GM23248 (cell line): Measurements from ENCODE around the gene MBNL1. TPM values are rescaled to one million over a fixed set of nuclear protein-coding genes. Genes with fewer than 3 reads are reported as not detected.

ENCODE experiments used
- DNase-seq: peaks from one replicate; pipeline ENCODE4 v3.0.0-alpha.2; 2015
- H2AFZ ChIP-seq: fragments of 200-600 bp; sonication (generic); 2 replicates; pipeline ENCODE4 v1.6.1; 2016; ENCODE audit warnings: antibody characterized with exemption
- H3F3A ChIP-seq: fragments of 200-600 bp; sonication (generic); 2 replicates; pipeline ENCODE4 v1.6.1; 2016; ENCODE audit warnings: mild to moderate bottlenecking, antibody characterized with exemption, mixed run types; ENCODE audit not compliant: insufficient read depth
- H3K27ac ChIP-seq: fragments of 200-600 bp; sonication (generic); 2 replicates; pipeline ENCODE4 v1.5.1; 2016; ENCODE audit warnings: mild to moderate bottlenecking
- H3K27me3 ChIP-seq: fragments of 200-600 bp; sonication (generic); replicated peaks from 2 replicates; pipeline ENCODE4 v1.6.1; 2016; ENCODE audit warnings: mild to moderate bottlenecking; ENCODE audit not compliant: insufficient read depth
- H3K36me3 ChIP-seq: fragments of 200-600 bp; sonication (generic); 2 replicates; pipeline ENCODE4 v1.6.1; 2016; ENCODE audit warnings: low read depth, mild to moderate bottlenecking
- H3K4me1 ChIP-seq: fragments of 200-600 bp; sonication (generic); 2 replicates; pipeline ENCODE4 v1.6.1; 2016; ENCODE audit warnings: mild to moderate bottlenecking; ENCODE audit not compliant: insufficient read depth
- H3K4me2 ChIP-seq: fragments of 200-600 bp; sonication (generic); one replicate; pipeline ENCODE4 v1.6.1; 2016; ENCODE audit warnings: mild to moderate bottlenecking; ENCODE audit not compliant: unreplicated experiment
- H3K4me3 ChIP-seq: fragments of 200-600 bp; sonication (generic); 2 replicates; pipeline ENCODE4 v1.5.1; 2016; ENCODE audit warnings: mild to moderate bottlenecking
- H3K79me2 ChIP-seq: fragments of 200-600 bp; sonication (generic); 2 replicates; pipeline ENCODE4 v1.6.1; 2016; ENCODE audit warnings: mild to moderate bottlenecking; ENCODE audit not compliant: insufficient read depth
- H3K9ac ChIP-seq: fragments of 200-600 bp; sonication (generic); 2 replicates; pipeline ENCODE4 v1.6.1; 2016; ENCODE audit warnings: mild to moderate bottlenecking
- H3K9me2 ChIP-seq: fragments of 200-600 bp; sonication (generic); 2 replicates; pipeline ENCODE4 v1.6.1; 2016; ENCODE audit warnings: mixed run types, mild to moderate bottlenecking, moderate library complexity; ENCODE audit not compliant: insufficient read depth
- H3K9me3 ChIP-seq: fragments of 200-600 bp; sonication (generic); one replicate; pipeline ENCODE4 v1.6.1; 2017; ENCODE audit warnings: low read depth
- H4K20me1 ChIP-seq: fragments of 200-600 bp; sonication (generic); 2 replicates; pipeline ENCODE4 v1.6.0; 2016; ENCODE audit not compliant: insufficient read depth
- EZH2 ChIP-seq: fragments of 200-600 bp; sonication (generic); IDR thresholded peaks from 2 replicates; pipeline ENCODE4 v1.6.1; 2018; ENCODE audit warnings: antibody characterized with exemption, mild to moderate bottlenecking; ENCODE audit not compliant: insufficient read depth, poor library complexity, severe bottlenecking
- EZH2phosphoT487 ChIP-seq: fragments of 200-600 bp; sonication (generic); IDR thresholded peaks from 2 replicates; pipeline ENCODE4 v1.6.1; 2018; ENCODE audit warnings: antibody characterized with exemption, moderate library complexity, mild to moderate bottlenecking, low read depth; ENCODE audit not compliant: insufficient read depth
- WGBS, 2 experiments: methylation state at CpG; one replicate each; pipeline ENCODE4 v1.1.6; 2015 to 2017; ENCODE audit warnings: low lambda C conversion rate in 2 of 2, low coverage in 1 of 2; ENCODE audit errors: missing lambda C conversion rate in 2 of 2; 5-methylcytosine and 5-hydroxymethylcytosine counted together
- in situ Hi-C: fragments of 300-500 bp; cut with MboI; formaldehyde crosslinking; loops from 2 replicates; pipeline ENCODE4 v1.15.0; 2020
- polyA plus RNA-seq: library from polyadenylated mRNA; unstranded; fragments of >200 nt; fragmentation: Nextera tagmentation; extraction: Ambion mirVana; gene quantifications from 2 replicates; pipeline ENCODE4 v1.2.1, GENCODE V29; 2016
- total RNA-seq: library from RNA; depleted of rRNA; stranded (reverse); fragments of >200 nt; shearing (Covaris generic); gene quantifications from 2 replicates; pipeline ENCODE4 v1.2.3, GENCODE V29; 2014

Gene MBNL1
- total and polyA plus RNA-seq, 2 experiments from 2014 or later = 89.5 to 262 TPM

DNA sequence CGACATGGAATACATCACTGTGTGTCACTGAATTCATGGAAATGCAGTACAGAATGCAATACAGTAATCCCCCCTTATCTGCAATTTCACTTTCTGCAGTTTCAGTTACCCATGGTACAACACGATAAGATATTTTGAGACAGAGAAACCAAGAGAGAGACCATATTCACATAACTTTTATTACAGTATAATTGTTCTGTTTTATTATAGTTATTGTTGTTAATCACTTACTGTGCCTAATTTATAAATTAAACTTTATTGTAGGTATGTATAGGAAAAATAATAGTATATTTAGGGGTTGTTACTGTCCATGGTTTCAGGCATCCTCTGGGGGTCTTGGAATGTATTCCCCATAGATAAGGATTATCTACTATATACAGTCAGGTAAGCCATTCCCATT lies 61.8 kb downstream of the MBNL1 start:
- Histone ChIP-seq H3K4me2 (peak overlapping the region; percentile 10), H4K20me1 (peaks cover 6% of the 10 kb centered on the region; the same call in 1 of the 2 replicates), H3K36me3 (no peaks in the 10 kb centered on the region; the same call in 1 of the 2 replicates), H3K9me2 (no peaks in the 10 kb centered on the region), H3K9me3 (no peaks in the 10 kb centered on the region), H3K4me3 (0 out of 2 replicates have a peak overlapping the region, but pooled peaks have one; percentile 2), H2AFZ (no peak overlapping the region), H3K79me2 (peaks cover 95% of the 10 kb centered on the region), H3K9ac (peak overlapping the region; percentile 30), H3K27ac (peak overlapping the region; percentile 66), H3F3A (peaks cover 48% of the 10 kb centered on the region), H3K27me3 (no peaks in the 10 kb centered on the region), H3K4me1 (peaks cover 49% of the 10 kb centered on the region)
- TF ChIP-seq EZH2phosphoT487 (no peak), EZH2 (no peak)
- in situ Hi-C loops = no loop called here
- DNase-seq = no peak
- WGBS, 2 experiments = 97% methylated on average over 2 of the region's 2 CpGs

DNA sequence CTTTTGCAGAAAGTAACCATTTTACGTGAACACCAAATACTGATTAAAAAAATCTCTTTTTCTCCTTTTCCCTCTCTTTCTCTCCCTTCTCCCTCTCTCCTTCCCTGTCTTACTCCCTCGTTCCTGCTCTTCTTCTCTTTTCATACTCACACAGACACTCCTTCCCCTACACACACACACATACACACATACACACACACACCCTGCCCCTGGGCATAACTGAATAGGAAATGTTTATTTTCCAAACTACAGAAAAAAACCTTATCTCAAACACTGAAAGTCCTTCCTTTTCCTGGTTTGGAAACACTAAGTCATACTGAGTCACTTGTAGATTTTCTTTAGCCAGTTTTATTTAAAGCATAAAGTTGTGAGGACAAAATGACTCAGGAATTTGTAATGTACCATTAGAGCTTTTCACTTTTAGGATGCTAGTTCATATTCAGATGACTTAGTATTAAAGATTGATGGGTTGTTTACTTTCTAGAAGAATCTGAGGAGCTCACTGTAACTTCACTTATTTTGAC lies 62.4 kb downstream of the MBNL1 start:
- peaks cover 95% of the 10 kb centered on the region for H3K79me2 ChIP-seq
- peak overlapping the region; percentile 66 for H3K27ac ChIP-seq
- peaks cover 48% of the 10 kb centered on the region for H3F3A ChIP-seq
- no peaks in the 10 kb centered on the region for H3K27me3 ChIP-seq
- H4K20me1 ChIP-seq = peaks cover 4% of the 10 kb centered on the region; the same call in 1 of the 2 replicates
- WGBS, 2 experiments = 35 to 47% methylated on average over 2 of the region's 2 CpGs
- peak overlapping the region; percentile 7; the same call in 1 of the 2 replicates for H3K4me3 ChIP-seq
- TF ChIP-seq EZH2phosphoT487 = no peak
- TF ChIP-seq EZH2 = no peak
- in situ Hi-C loops = no loop called here
- no peaks in the 10 kb centered on the region for H3K9me3 ChIP-seq
- H3K4me1 ChIP-seq = peaks cover 49% of the 10 kb centered on the region
- DNase-seq = peak; percentile 92
- peak overlapping the region; percentile 30 for H3K9ac ChIP-seq
- H3K4me2 ChIP-seq = peak overlapping the region; percentile 37
- no peak overlapping the region for H2AFZ ChIP-seq
- no peaks in the 10 kb centered on the region for H3K9me2 ChIP-seq
- no peaks in the 10 kb centered on the region; the same call in 1 of the 2 replicates for H3K36me3 ChIP-seq

DNA sequence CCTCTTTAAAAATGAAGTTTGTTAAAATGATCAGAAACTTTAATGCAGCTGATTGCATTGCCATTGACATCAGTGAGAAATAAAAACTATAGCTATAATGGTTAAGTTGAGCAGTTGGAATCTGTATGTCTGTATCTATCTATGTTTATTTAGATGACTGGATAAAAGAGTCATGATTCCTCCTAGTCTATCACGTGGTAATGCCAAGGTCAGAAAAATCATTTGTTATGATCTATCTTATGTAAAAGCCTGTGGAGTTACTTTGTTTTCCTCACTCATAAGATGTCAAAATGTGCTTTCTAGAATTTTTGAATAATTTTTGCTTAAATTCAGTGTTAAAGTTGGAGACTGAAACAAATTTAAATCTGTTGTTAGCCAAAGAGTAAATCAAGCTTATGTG lies 63.3 kb downstream of the MBNL1 start:
- Histone ChIP-seq H3K27ac (peak overlapping the region; percentile 66), H3K79me2 (peaks cover 95% of the 10 kb centered on the region), H3K4me3 (no peak overlapping the region), H4K20me1 (peaks cover 4% of the 10 kb centered on the region; the same call in 1 of the 2 replicates), H3K9me3 (no peaks in the 10 kb centered on the region), H3K4me1 (peaks cover 49% of the 10 kb centered on the region), H3K9me2 (no peaks in the 10 kb centered on the region), H3K4me2 (peak overlapping the region; percentile 37), H3F3A (peaks cover 48% of the 10 kb centered on the region), H3K9ac (no peak overlapping the region), H2AFZ (no peak overlapping the region), H3K27me3 (no peaks in the 10 kb centered on the region), H3K36me3 (no peaks in the 10 kb centered on the region; the same call in 1 of the 2 replicates)
- TF ChIP-seq EZH2phosphoT487 (no peak), EZH2 (no peak)
- in situ Hi-C loops = no loop called here
- WGBS, 2 experiments = 64 to 67% methylated on average over 1 of the region's 1 CpG
- peak; percentile 34 for DNase-seq

DNA sequence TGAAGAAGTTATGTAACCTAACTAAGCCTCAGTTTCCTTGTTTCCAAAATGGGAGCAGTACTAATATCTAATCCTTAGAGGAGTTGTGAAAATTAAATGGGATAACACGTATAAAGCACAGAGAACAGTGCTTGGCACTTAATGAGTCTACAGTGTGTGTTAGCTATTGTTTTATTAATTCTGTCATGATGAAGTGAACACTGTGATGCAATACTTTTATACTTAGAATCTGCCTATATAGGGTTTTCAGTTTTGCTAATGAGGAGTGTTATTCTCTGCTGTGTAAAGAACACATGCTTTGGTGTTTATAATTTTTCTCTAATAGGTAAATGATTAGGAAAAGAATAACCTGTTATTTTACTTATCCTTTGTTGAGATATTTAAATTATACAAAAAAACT lies 65.2 kb downstream of the MBNL1 start:
- H3K79me2 ChIP-seq = peaks cover 95% of the 10 kb centered on the region
- no peak overlapping the region for H2AFZ ChIP-seq
- H3K27me3 ChIP-seq = no peaks in the 10 kb centered on the region
- peaks cover 37% of the 10 kb centered on the region for H3K4me1 ChIP-seq
- H3K36me3 ChIP-seq = peaks cover 7% of the 10 kb centered on the region
- H3K9me2 ChIP-seq = no peaks in the 10 kb centered on the region
- H3K27ac ChIP-seq = no peak overlapping the region
- peaks cover 48% of the 10 kb centered on the region for H3F3A ChIP-seq
- in situ Hi-C loops = no loop called here
- H3K4me2 ChIP-seq = no peak overlapping the region
- 97% methylated on average over 1 of the region's 1 CpG for WGBS, 2 experiments
- peaks cover 6% of the 10 kb centered on the region; the same call in 1 of the 2 replicates for H4K20me1 ChIP-seq
- no peak for DNase-seq
- no peak for TF ChIP-seq EZH2phosphoT487
- no peak for TF ChIP-seq EZH2
- no peaks in the 10 kb centered on the region for H3K9me3 ChIP-seq
- H3K4me3 ChIP-seq = no peak overlapping the region
- no peak overlapping the region for H3K9ac ChIP-seq
